K562 (cell line): Measurements from ENCODE around the gene FAM98C. TPM values are rescaled to one million over a fixed set of nuclear protein-coding genes. Genes with fewer than 3 reads are reported as not detected.

Experiments
- ATF6 ChIP-seq: sonication (generic); formaldehyde crosslinking; IDR thresholded peaks from 2 replicates; pipeline ENCODE4 v1.4.0; 2020; ENCODE audit warnings: mild to moderate bottlenecking, missing genetic modification reagents
- ATF7 ChIP-seq: fragments of 450-650 bp; IDR thresholded peaks from 2 replicates; pipeline ENCODE4 v1.7.1; 2014; ENCODE audit warnings: mild to moderate bottlenecking, moderate library complexity
- CHCHD3 ChIP-seq: fragments of 250-450 bp; sonication (Bioruptor Pico); IDR thresholded peaks from 2 replicates; pipeline ENCODE4 v2.1.2; 2022; ENCODE audit warnings: mild to moderate bottlenecking
- EP400 ChIP-seq: fragments of 450-650 bp; IDR thresholded peaks from 2 replicates; pipeline ENCODE4 v1.6.1; 2017; ENCODE audit warnings: antibody characterized with exemption, mild to moderate bottlenecking, moderate library complexity
- FOXA1 ChIP-seq: fragments of 450-650 bp; IDR thresholded peaks from 2 replicates; pipeline ENCODE4 v1.6.1; 2016; ENCODE audit warnings: mild to moderate bottlenecking, borderline replicate concordance
- GABPB2 ChIP-seq: fragments of 250-450 bp; sonication (Bioruptor Pico); conservative IDR thresholded peaks from 2 replicates; pipeline ENCODE4 v1.5.1; 2021; ENCODE audit warnings: mild to moderate bottlenecking
- GATAD2B ChIP-seq: fragments of 450-650 bp; IDR thresholded peaks from 2 replicates; pipeline ENCODE4 v1.6.1; 2017; ENCODE audit warnings: mild to moderate bottlenecking, borderline replicate concordance
- GTF2F1 ChIP-seq: IDR thresholded peaks from 2 replicates; pipeline ENCODE4 v1.6.1; 2011; ENCODE audit warnings: low read depth, low read length, improper control_type of control experiment
- ILK ChIP-seq: fragments of 450-650 bp; IDR thresholded peaks from 2 replicates; pipeline ENCODE4 v1.6.1; 2016; ENCODE audit warnings: missing genetic modification characterization, low read depth, mild to moderate bottlenecking, missing compliant biosample characterization, moderate library complexity, borderline replicate concordance
- KDM1A ChIP-seq, 2 experiments: fragments of 450-650 bp; IDR thresholded peaks; 2 replicates each; pipeline ENCODE4 v1.6.1; 2016; ENCODE audit warnings: mild to moderate bottlenecking in 2 of 2
- NBN ChIP-seq: fragments of 450-650 bp; IDR thresholded peaks from 2 replicates; pipeline ENCODE4 v1.6.1; 2016; ENCODE audit warnings: low read depth, mild to moderate bottlenecking
- NCOA6 ChIP-seq: fragments of 450-650 bp; IDR thresholded peaks from 2 replicates; pipeline ENCODE4 v1.6.1; 2017; ENCODE audit warnings: mild to moderate bottlenecking
- NFXL1 ChIP-seq: fragments of 450-650 bp; formaldehyde crosslinking; IDR thresholded peaks from 2 replicates; pipeline ENCODE4 v1.4.0; 2021; ENCODE audit warnings: mild to moderate bottlenecking
- PHF8 ChIP-seq: fragments of 200-600 bp; sonication (generic); IDR thresholded peaks from 2 replicates; pipeline ENCODE4 v1.6.1; 2012; ENCODE audit warnings: mixed run types, mild to moderate bottlenecking, inconsistent platforms, low read length, moderate library complexity, borderline replicate concordance
- POLR2H ChIP-seq: IDR thresholded peaks from 2 replicates; pipeline ENCODE4 v1.6.1; 2016; ENCODE audit warnings: missing genetic modification characterization, low read depth, mild to moderate bottlenecking, control low read depth, missing compliant biosample characterization, moderate library complexity
- RNF219 ChIP-seq: fragments of 250-450 bp; sonication (Bioruptor Pico); IDR thresholded peaks from 2 replicates; pipeline ENCODE4 v1.5.0; 2022; ENCODE audit warnings: mild to moderate bottlenecking
- SMARCA5 ChIP-seq: fragments of 450-650 bp; IDR thresholded peaks from 2 replicates; pipeline ENCODE4 v1.6.1; 2016
- WHSC1 ChIP-seq: IDR thresholded peaks from one replicate; pipeline ENCODE4 v1.6.1; 2012; ENCODE audit warnings: low read length, control low read depth, inconsistent platforms
- ZC3H11A ChIP-seq: IDR thresholded peaks from 2 replicates; pipeline ENCODE4 v1.6.1; 2012; ENCODE audit warnings: low read depth, low read length, improper control_type of control experiment
- ZFX ChIP-seq: sonication (generic); formaldehyde crosslinking; IDR thresholded peaks from 2 replicates; pipeline ENCODE4 v1.8.0; 2022; ENCODE audit warnings: mild to moderate bottlenecking, missing genetic modification reagents, moderate library complexity
- ZKSCAN3 ChIP-seq: fragments of 250-450 bp; sonication (Bioruptor Pico); IDR thresholded peaks from 2 replicates; pipeline ENCODE4 v1.4.0; 2020
- ZNF408 ChIP-seq: fragments of 250-450 bp; sonication (Bioruptor Pico); IDR thresholded peaks from 2 replicates; pipeline ENCODE4 v1.4.0; 2020; ENCODE audit warnings: low read depth, mild to moderate bottlenecking, moderate library complexity
- ZNF445 ChIP-seq: fragments of 250-450 bp; sonication (Bioruptor Pico); IDR thresholded peaks from 2 replicates; pipeline ENCODE4 v1.4.0; 2020; ENCODE audit warnings: low read depth, mild to moderate bottlenecking, moderate library complexity
- ZNF512 ChIP-seq: IDR thresholded peaks from 2 replicates; pipeline ENCODE4 v1.6.1; 2016; ENCODE audit warnings: missing genetic modification characterization, missing compliant biosample characterization
- ZNF583 ChIP-seq: fragments of 250-450 bp; sonication (Bioruptor Pico); IDR thresholded peaks from 2 replicates; pipeline ENCODE4 v1.4.0; 2020
- polyA plus RNA-seq, 8 experiments: library from polyadenylated mRNA; depleted of rRNA in 4 of 8; stranded (reverse) in 5 of 8; unstranded in 3 of 8; fragments of >200 nt; fragmentation: Nextera tagmentation in 2 of 8; fragmentation: Illumina TruSeq in 1 of 8; extraction: Ambion mirVana in 2 of 8; extraction: Trizol in 1 of 8; gene quantifications; 2 replicates each; pipeline versions ENCODE4 v1.2.1 to v1.2.3, GENCODE V29; 2011 to 2014; ENCODE audit warnings: inconsistent platforms in 1 of 8, missing spikeins in 1 of 8
- total RNA-seq, 7 experiments: library from RNA; depleted of rRNA in 6 of 7; stranded (reverse); fragments of >200 nt in 6 of 7; fragmentation: Illumina TruSeq in 2 of 7; extraction: Trizol in 2 of 7; gene quantifications; 2 replicates each; pipeline versions ENCODE4 v1.2.1 to v1.2.3, GENCODE V29; 2011 to 2021; ENCODE audit warnings: low replicate concordance in 1 of 7

The FAM98C gene
- total and polyA plus RNA-seq, 9 of the 15 experiments (the other 6 are each of a cell fraction or from before 2014, with no cell fraction given): 1.7 to 43.8 (median 13.7) TPM

- TF ChIP-seq RNF219 (CRISPR knock-in tag): no peak
- no peak for TF ChIP-seq NBN
- TF ChIP-seq KDM1A (IDR thresholded peaks at IDR 0.05): no peak
- no peak for TF ChIP-seq ZNF408
- TF ChIP-seq SMARCA5: no peak
- no peak for TF ChIP-seq NFXL1 (CRISPR knock-in tag)
- peak; percentile 73; the same call in 1 of the 2 replicates for TF ChIP-seq ATF6 (CRISPR knock-in tag)
- TF ChIP-seq NCOA6: no peak
- peak; percentile 98 for TF ChIP-seq ZFX (CRISPR knock-in tag)
- TF ChIP-seq GABPB2: no peak
- no peak for TF ChIP-seq ZNF583 (CRISPR knock-in tag)
- TF ChIP-seq CHCHD3 (CRISPR knock-in tag): no peak
- no peak for TF ChIP-seq ZKSCAN3
- no peak for TF ChIP-seq GATAD2B
- TF ChIP-seq EP400: peak; percentile 93
- no peak; the same call in 1 of the 2 replicates for TF ChIP-seq GTF2F1
- peak; percentile 96 for TF ChIP-seq ATF7
- no peak for TF ChIP-seq FOXA1
- TF ChIP-seq POLR2H (tag): peak; percentile 96
- TF ChIP-seq ZNF512 (tag): no peak
- no peak for TF ChIP-seq ILK
- no peak for TF ChIP-seq ZC3H11A
- no peak for TF ChIP-seq WHSC1
- TF ChIP-seq ZNF445 (CRISPR knock-in tag): no peak
- peak; percentile 98 for TF ChIP-seq PHF8
Measured at GRCh38 chr19:38374332-38375097, 28.4 kb upstream of the FAM98C start, which contains the start of gene PSMD8 (continued).
